NCI-H226 (cell line): ENCODE measurements around the gene STPG4.

Source experiments
- DNase-seq: peaks from one replicate; pipeline ENCODE4 v3.0.0-alpha.2; 2015

The STPG4 gene

DNA sequence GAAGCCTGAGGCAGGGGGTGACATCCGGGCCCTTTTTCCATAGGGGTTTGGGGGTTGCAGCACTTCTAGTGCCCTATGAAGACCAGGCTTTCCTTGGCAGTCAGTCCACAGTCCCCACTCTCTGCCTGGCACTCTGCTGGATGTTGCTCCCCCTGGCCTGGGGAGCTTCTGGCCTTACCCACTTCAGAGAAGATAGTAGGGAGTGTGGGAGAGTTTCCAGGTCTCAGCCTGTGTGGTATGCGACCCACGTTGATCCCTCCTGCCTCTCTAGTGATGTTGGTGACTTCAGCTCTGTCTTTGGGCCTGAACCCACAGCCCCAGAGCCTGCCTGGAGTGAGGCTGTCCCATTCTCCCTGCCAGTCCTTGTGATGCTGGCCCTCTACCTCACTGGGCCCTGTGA, 105.6 kb downstream of the STPG4 start:
- no peak for DNase-seq

DNA sequence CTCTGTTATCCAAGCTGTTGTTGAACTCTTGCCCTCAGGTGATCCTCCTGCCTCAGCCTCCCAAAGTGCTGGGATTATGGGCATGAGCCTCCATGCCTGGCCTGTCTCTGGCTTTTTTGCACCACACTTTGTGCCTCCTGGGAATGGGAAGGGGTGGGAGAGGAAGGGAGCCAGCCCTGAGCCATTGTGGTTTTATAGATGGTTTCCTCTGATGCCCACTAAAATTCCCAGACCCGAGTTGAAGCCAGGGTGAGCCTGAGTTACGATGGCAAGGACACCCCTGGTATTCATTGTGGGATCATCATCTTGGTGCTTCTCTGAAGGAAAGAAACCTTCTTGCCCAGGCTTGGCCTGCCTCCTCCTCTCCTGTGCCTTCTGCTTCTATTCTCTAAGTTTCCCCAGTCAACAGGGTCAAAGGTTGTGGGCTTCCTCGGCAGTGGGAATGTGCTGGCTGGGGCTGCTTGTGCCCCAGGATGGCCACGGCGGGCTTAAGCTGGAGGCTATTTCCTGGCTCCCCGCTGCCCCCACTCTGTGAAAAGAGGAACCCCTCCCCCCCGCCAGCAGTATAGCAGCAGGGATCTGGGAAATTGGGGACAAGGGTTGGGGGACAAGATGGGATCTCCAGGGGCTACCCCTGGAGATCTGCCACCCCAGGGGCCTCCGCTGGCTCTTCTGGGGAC, 106.2 kb downstream of the STPG4 start:
- DNase-seq, result no peak

DNA sequence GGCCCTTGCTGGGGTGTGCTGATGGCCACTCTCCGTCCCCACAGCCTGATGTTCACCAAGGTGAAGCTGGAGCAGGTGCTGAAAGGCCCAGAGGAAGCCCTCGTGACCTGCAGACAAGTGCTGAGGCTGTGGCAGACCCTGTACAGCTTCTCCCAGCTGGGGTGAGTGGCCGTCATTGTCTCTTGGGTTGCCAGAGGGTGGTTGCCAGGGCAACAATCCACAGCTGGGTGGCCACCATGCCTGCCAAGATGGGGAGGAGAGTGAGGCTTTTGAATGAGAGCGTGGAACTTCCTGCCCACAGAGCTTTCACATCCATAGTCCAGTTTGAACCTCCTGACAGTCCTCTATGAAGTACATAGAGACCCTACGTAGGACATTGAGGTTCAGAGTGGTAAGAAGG, 108.8 kb downstream of the STPG4 start:
- DNase-seq, result no peak

DNA sequence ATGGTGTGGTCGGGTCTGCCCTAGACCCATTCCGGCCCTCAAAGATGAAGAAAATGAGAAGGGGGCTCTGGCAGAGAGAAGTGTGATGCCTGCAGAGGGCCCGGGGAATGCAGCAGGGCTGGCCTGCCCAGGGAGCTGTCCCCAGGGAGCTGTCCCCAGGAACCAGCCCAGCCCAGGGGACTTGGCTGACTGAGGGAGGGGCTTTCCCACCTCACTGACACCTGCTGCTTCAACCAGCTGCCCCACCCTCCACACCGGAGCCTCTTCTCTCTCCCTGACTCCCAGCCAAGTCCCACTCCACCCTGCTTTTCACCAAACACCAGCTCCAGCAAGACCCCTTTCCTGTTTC, 111.2 kb downstream of the STPG4 start:
- no peak for DNase-seq

DNA sequence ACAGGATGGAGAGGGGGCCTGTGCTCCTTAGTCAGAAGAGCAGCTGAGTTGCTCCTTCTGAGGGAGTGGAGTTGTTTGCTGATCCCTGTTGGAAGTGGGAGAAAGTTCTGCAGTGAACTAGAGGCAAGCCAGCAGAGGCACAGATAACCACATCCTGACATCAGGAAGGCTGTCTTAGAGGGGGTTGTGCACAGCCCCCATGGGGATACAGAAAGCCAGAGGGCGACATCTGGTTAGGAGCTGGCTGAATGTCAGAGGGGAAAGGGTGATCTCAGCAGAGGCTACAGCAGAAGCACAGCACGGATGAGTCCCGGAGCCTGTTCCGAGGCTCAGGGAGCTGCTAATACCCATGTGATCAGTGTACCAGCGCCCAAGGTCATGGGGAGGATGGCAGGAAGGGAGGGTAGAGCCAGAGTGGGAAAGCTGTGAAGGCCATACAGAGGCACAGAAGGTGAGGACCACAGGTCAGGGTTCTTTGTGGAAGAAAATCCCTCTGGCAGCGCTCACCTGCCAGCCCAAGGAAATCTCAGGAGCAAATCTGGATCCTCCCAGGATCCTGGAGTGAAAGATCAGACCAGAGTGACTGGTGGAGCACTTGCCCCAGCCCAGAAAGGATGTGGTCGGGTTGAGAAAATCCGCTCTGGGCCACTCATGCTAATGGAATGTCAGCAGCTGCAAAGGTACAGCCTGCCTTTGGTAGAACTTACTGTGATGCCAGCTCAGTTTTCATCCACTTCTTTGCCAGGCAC, 111.8 kb downstream of the STPG4 start:
- peak; percentile 97 for DNase-seq

DNA sequence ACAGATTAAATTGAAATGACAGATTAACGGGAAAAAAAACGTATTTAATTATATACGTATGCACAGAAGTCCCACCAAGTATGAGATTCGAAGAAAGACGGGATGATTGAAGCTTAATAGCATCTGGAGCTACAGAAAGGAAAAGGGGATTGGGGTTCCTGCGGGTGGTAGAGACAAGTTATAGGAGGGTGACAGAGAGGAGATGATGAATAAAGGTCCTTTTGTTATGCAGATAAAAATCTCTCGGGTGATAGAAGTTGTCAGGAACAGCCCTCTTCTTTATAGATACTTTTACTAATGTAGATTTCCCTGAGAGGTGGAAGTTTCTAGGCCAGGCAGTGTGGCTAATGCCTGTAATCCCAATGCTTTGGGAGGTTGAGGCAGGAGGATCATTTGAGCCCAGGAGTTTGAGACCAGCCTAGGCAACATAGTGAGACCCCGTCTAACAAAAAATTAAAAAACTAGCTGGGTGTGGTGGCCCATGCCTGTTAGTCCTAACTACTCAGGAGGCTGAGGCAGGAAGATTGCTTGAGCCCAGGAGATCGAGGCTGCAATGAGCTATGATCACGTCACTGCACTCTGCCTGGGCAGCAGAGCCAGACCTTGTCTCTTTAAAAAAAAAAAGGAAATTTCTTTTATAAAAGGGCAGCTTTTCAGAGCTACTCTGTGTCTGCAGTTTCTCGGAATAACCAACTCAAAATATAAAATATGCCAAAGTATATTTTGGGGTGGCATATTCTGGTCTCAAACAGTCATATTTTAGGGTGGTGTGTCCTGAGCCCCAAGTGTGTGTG, 113.0 kb downstream of the STPG4 start:
- no peak for DNase-seq

DNA sequence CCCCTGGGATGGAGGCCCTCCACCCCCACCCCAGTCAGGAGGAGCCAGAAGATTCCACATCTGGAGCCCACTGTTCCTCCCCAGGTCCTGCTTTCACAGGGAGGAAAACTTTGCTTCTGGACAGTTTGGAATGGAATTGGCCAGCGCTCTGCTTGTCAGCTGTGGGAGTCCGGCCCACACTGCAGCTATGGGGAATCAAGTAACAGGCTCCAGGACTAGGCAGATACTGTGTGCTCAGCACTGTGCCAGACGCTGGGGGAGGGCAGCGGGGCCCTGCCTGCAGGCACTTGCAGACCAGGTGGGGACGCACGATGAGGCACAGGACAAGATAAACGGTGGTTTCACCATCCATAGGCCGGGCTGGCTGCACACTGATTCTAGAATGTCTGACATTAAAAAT, 114.0 kb downstream of the STPG4 start:
- DNase-seq, result no peak

DNA sequence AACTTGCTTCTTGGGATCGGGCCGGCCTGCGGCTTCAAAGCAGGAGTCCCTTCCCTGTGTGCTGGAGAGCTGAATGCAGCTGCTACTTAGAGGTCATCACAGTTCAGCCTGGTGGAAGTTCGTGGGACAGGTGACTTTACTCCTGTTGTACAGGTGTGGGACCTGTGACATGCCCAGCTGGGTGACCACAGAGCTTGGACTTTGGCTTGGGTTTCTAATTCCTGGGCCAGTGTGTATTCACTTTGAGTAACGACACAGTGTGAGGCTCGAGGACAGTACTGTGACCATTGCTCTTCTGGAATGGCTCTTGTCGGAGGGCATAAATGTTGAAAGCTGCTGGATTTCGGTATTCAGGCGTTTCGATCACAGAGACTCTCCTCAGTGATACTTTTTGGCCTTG, 114.5 kb downstream of the STPG4 start:
- DNase-seq, result no peak

DNA sequence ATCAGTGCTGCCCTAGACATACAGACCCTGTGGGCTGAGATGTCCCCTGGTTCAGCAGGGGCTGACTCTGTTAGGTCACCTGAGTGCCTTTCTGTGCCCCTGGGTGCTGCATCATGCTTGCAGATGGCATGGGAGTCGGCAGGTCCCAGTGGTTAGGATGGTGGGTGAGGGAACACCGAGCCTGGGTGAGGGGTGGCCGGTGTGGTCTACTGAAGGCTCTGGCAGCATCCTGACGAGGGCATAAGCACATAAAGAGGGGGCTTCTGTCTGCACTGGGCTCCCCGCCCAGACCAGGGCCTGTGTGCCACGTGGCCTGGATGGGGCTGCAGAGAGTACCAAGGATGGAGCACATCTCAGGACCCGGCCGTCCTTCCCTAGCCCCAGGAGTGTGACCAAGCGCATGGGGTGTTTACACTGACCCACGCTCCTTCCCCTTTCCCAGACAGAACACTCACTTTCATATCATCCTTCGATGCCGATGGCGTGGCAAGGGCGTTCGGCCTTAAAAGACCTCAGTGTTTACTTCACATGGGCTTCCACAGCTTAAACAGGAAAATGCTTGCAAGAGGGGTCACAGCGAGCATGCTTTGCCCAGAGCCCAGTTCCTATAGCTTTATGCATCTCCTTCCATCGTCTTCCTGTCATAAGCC, 115.1 kb downstream of the STPG4 start:
- no peak for DNase-seq

DNA sequence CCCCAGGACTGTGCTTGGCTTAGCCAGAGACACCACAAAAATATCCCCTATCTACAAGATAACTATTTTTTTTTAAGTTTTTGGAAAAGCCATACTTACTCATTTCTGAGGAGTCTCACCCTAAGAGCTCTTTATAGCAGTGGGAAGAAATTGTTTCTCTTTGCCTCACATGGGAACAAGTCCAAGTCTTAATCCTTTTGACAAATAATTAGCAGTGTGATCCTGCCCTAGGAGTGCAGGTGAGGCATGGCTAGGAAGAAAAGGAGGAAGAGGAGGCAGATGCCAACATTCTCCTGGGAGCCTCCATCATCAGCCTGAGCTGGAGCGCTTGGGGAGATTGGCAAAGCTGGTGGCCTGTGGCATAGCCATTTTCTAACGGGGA, 115.6 kb downstream of the STPG4 start:
- no peak for DNase-seq

DNA sequence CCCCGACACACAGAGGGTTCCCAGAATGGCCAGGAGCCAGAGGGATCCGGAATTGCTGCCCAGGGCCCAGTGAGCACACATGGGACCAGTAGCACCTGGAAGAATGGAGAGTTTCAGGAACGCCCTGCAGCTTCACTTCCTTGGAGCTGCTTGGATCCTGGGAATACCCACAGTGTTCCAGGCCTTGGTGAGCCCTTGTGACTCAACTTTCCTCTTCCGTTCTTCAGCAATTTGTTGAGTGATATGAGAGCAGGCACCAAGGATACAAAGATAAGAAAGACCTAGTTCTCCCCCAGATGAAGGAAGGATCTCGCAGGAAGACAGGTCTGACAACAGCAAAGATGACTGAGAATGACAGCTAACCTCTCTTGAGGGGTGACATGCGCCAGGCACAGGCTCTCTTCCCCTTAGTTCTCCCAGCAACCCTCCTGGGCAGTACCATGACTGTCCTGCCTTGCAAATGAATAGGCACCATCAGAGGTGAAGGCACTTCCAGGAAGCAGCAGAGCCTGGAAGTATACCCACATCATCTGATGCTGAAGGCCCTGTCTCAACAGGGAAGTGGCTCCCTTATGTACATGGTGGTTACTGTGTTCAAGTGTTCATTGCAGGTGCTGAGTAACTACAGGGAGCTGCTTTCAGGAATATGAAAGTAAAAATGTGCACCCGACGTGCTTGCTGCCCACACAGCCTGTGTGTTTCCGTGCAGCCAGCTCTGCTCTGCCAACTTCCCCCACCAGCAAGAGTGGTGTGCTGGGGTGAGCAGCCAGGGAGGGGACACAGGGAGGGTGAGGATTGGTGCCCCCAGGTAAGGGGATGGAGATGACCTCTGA, 116.2 kb downstream of the STPG4 start:
- peak; percentile 92 for DNase-seq

DNA sequence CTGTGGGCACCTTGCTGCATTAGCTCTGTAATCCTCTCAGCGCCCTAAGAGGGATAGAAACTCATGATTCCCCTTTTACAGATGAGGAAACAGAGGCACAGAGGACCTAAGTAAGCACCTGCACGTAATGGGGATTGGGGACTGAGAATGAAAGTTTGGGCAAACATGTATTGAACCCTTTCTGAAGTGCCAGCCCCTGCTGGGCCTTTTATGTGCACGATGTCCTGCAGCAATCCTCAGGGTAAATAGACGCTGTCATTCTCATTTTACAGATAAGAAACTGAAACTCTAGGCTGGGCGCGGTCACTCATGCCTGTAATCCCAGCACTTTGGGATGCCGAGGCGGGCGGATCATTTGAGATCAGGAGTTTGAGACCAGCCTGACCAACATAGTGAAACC, 117.4 kb downstream of the STPG4 start:
- no peak for DNase-seq
